ENCODE results near the gene TLK2. TPM values are rescaled to one million over a fixed set of nuclear protein-coding genes. Genes with fewer than 3 reads are reported as not detected.
A peak's percentile ranks its signal among the peaks of the same experiment; 100 is the strongest.
"Not testable (repeated sequence)": the region's sequence is repeated elsewhere in the genome, so short reads cannot be mapped to it uniquely, and the experiment has no call there.

The TLK2 gene
- total and polyA plus RNA-seq, 5 donors from 2014 or later: 6.9 to 89.5 (median 10.6) TPM

- H3K4me1 ChIP-seq (ENCODE audit: control insufficient read depth, insufficient read depth, low read length, poor library complexity, severe bottlenecking): no peaks in the 10 kb centered on the region
- H3K27me3 ChIP-seq (ENCODE audit: control insufficient read depth, insufficient read depth, low read length): no peaks in the 10 kb centered on the region
- no peak overlapping the region for H3K4me3 ChIP-seq (ENCODE audit: low read depth, low read length)
- Mint-ChIP-seq H3K4me3 (no peak overlapping the region), H3K36me3 (peaks cover 25% of the 10 kb centered on the region), H3K9me3 (no peaks in the 10 kb centered on the region), H3K27me3 (no peaks in the 10 kb centered on the region), H3K27ac (no peak overlapping the region), H3K4me1 (peaks cover 0 to 16% (median 2%) of the 10 kb centered on the region in 4 donors)
- no peaks in the 10 kb centered on the region for H3K9me3 ChIP-seq (ENCODE audit: control insufficient read depth in 2 of 2, low read length in 2 of 2)
- no peak for ATAC-seq (ENCODE audit: low read depth in 2 of 2)
- no peak for DNase-seq
- H3K27ac ChIP-seq (ENCODE audit: insufficient read depth, low read length, poor library complexity, severe bottlenecking): no peak overlapping the region
- peaks cover 55% of the 10 kb centered on the region for H3K36me3 ChIP-seq (ENCODE audit: control insufficient read depth, insufficient read depth, low read length)
These were observed 103.1 kb downstream of the TLK2 start for GRCh38 chr17:62581764-62582163.

- Histone ChIP-seq H3K9me3 (ENCODE audit: control insufficient read depth in 2 of 2, low read length in 2 of 2) (no peaks in the 10 kb centered on the region), H3K4me1 (ENCODE audit: control insufficient read depth, insufficient read depth, low read length, poor library complexity, severe bottlenecking) (no peaks in the 10 kb centered on the region), H3K27ac (ENCODE audit: insufficient read depth, low read length, poor library complexity, severe bottlenecking) (no peak overlapping the region), H3K27me3 (ENCODE audit: control insufficient read depth, insufficient read depth, low read length) (no peaks in the 10 kb centered on the region), H3K4me3 (ENCODE audit: low read depth, low read length) (no peak overlapping the region), H3K36me3 (ENCODE audit: control insufficient read depth, insufficient read depth, low read length) (peaks cover 54% of the 10 kb centered on the region)
- Mint-ChIP-seq H3K36me3 (peaks cover 22% of the 10 kb centered on the region), H3K4me3 (no peak overlapping the region), H3K4me1 (peaks cover 0 to 2% (median 0%) of the 10 kb centered on the region in 4 donors), H3K9me3 (peaks cover 0 to 1% (median 0%) of the 10 kb centered on the region in 7 donors), H3K27me3 (no peaks in the 10 kb centered on the region), H3K27ac (peak overlapping the region in 1 of 3 donors; percentile 14)
- no peak for DNase-seq
- ATAC-seq (ENCODE audit: low read depth in 2 of 2): no peak
These were observed 108.9 kb downstream of the TLK2 start for GRCh38 chr17:62587554-62587953.

- ATAC-seq (ENCODE audit: low read depth in 2 of 2) (no peak), DNase-seq (no peak)
- peaks cover 22% of the 10 kb centered on the region for H3K36me3 Mint-ChIP-seq
- H3K27ac Mint-ChIP-seq: peak overlapping the region in 1 of 3 donors; percentile 58
- no peak overlapping the region for H3K4me3 Mint-ChIP-seq
- Histone ChIP-seq H3K27me3 (ENCODE audit: control insufficient read depth, insufficient read depth, low read length) (no peaks in the 10 kb centered on the region), H3K9me3 (ENCODE audit: control insufficient read depth in 2 of 2, low read length in 2 of 2) (no peaks in the 10 kb centered on the region), H3K4me1 (ENCODE audit: control insufficient read depth, insufficient read depth, low read length, poor library complexity, severe bottlenecking) (no peaks in the 10 kb centered on the region), H3K36me3 (ENCODE audit: control insufficient read depth, insufficient read depth, low read length) (peaks cover 55% of the 10 kb centered on the region), H3K27ac (ENCODE audit: insufficient read depth, low read length, poor library complexity, severe bottlenecking) (no peak overlapping the region), H3K4me3 (ENCODE audit: low read depth, low read length) (no peak overlapping the region)
- H3K27me3 Mint-ChIP-seq: no peaks in the 10 kb centered on the region
- H3K4me1 Mint-ChIP-seq: peaks cover 0 to 2% (median 0%) of the 10 kb centered on the region in 4 donors
- H3K9me3 Mint-ChIP-seq: peaks cover 0 to 1% (median 0%) of the 10 kb centered on the region in 7 donors
These were observed 109.5 kb downstream of the TLK2 start for GRCh38 chr17:62588109-62588508.

- H3K9me3 ChIP-seq (ENCODE audit: control insufficient read depth in 2 of 2, low read length in 2 of 2): no peaks in the 10 kb centered on the region
- Mint-ChIP-seq H3K27ac (peak overlapping the region in 1 of 3 donors; percentile 10), H3K36me3 (peaks cover 30% of the 10 kb centered on the region), H3K4me3 (no peak overlapping the region), H3K4me1 (peaks cover 0 to 2% (median 0%) of the 10 kb centered on the region in 4 donors), H3K27me3 (no peaks in the 10 kb centered on the region), H3K9me3 (peaks cover 0 to 4% (median 0%) of the 10 kb centered on the region in 7 donors)
- no peaks in the 10 kb centered on the region for H3K27me3 ChIP-seq (ENCODE audit: control insufficient read depth, insufficient read depth, low read length)
- H3K36me3 ChIP-seq (ENCODE audit: control insufficient read depth, insufficient read depth, low read length): peaks cover 49% of the 10 kb centered on the region
- H3K4me3 ChIP-seq (ENCODE audit: low read depth, low read length): no peak overlapping the region
- no peaks in the 10 kb centered on the region for H3K4me1 ChIP-seq (ENCODE audit: control insufficient read depth, insufficient read depth, low read length, poor library complexity, severe bottlenecking)
- H3K27ac ChIP-seq (ENCODE audit: insufficient read depth, low read length, poor library complexity, severe bottlenecking): no peak overlapping the region
- ATAC-seq (ENCODE audit: low read depth in 2 of 2) (no peak), DNase-seq (no peak)
These were observed 112.7 kb downstream of the TLK2 start for GRCh38 chr17:62591333-62591732.

- peaks cover 35% of the 10 kb centered on the region for H3K36me3 Mint-ChIP-seq
- ATAC-seq (ENCODE audit: low read depth in 2 of 2); H3K4me1 ChIP-seq (ENCODE audit: control insufficient read depth, insufficient read depth, low read length, poor library complexity, severe bottlenecking); H3K9me3 Mint-ChIP-seq; H3K4me3 ChIP-seq (ENCODE audit: low read depth, low read length); DNase-seq; H3K4me3 Mint-ChIP-seq; H3K27ac ChIP-seq (ENCODE audit: insufficient read depth, low read length, poor library complexity, severe bottlenecking); H3K27me3 ChIP-seq (ENCODE audit: control insufficient read depth, insufficient read depth, low read length); H3K27ac Mint-ChIP-seq; H3K9me3 ChIP-seq (ENCODE audit: control insufficient read depth in 2 of 2, low read length in 2 of 2); H3K4me1 Mint-ChIP-seq; H3K27me3 Mint-ChIP-seq: not testable (repeated sequence)
- H3K36me3 ChIP-seq (ENCODE audit: control insufficient read depth, insufficient read depth, low read length): peaks cover 52% of the 10 kb centered on the region
These were observed 113.2 kb downstream of the TLK2 start for GRCh38 chr17:62591822-62592221.

GRCh38 chr17:62592341-62593099 is 113.9 kb downstream of the TLK2 start:
- DNase-seq (no peak), ATAC-seq (ENCODE audit: low read depth in 2 of 2) (no peak)
- peaks cover 52% of the 10 kb centered on the region for H3K36me3 ChIP-seq (ENCODE audit: control insufficient read depth, insufficient read depth, low read length)

GRCh38 chr17:62595484-62595883 is 116.9 kb downstream of the TLK2 start:
- Mint-ChIP-seq H3K36me3 (peaks cover 49% of the 10 kb centered on the region), H3K27me3 (no peaks in the 10 kb centered on the region), H3K27ac (no peak overlapping the region), H3K4me3 (no peak overlapping the region), H3K4me1 (peaks cover 0 to 7% (median 5%) of the 10 kb centered on the region in 4 donors), H3K9me3 (peaks cover 0 to 3% (median 0%) of the 10 kb centered on the region in 7 donors)
- DNase-seq (no peak), ATAC-seq (ENCODE audit: low read depth in 2 of 2) (no peak)
- Histone ChIP-seq H3K9me3 (ENCODE audit: control insufficient read depth in 2 of 2, low read length in 2 of 2) (no peaks in the 10 kb centered on the region), H3K27ac (ENCODE audit: insufficient read depth, low read length, poor library complexity, severe bottlenecking) (no peak overlapping the region), H3K36me3 (ENCODE audit: control insufficient read depth, insufficient read depth, low read length) (peaks cover 58% of the 10 kb centered on the region), H3K27me3 (ENCODE audit: control insufficient read depth, insufficient read depth, low read length) (no peaks in the 10 kb centered on the region), H3K4me3 (ENCODE audit: low read depth, low read length) (no peak overlapping the region), H3K4me1 (ENCODE audit: control insufficient read depth, insufficient read depth, low read length, poor library complexity, severe bottlenecking) (no peaks in the 10 kb centered on the region)

More at GRCh38 chr17:62592341-62593099, 113.9 kb downstream of the TLK2 start:
- no peaks in the 10 kb centered on the region for H3K27me3 ChIP-seq (ENCODE audit: control insufficient read depth, insufficient read depth, low read length)
- H3K36me3 Mint-ChIP-seq: peaks cover 41% of the 10 kb centered on the region
- no peak overlapping the region for H3K4me3 Mint-ChIP-seq
- H3K9me3 ChIP-seq (ENCODE audit: control insufficient read depth in 2 of 2, low read length in 2 of 2): no peaks in the 10 kb centered on the region
- no peaks in the 10 kb centered on the region for H3K27me3 Mint-ChIP-seq
- H3K4me1 ChIP-seq (ENCODE audit: control insufficient read depth, insufficient read depth, low read length, poor library complexity, severe bottlenecking): no peaks in the 10 kb centered on the region
- H3K9me3 Mint-ChIP-seq: peaks cover 0 to 4% (median 0%) of the 10 kb centered on the region in 7 donors
- H3K4me3 ChIP-seq (ENCODE audit: low read depth, low read length): no peak overlapping the region
- no peak overlapping the region for H3K27ac ChIP-seq (ENCODE audit: insufficient read depth, low read length, poor library complexity, severe bottlenecking)
- H3K4me1 Mint-ChIP-seq: peaks cover 0 to 6% (median under 1%) of the 10 kb centered on the region in 4 donors
- H3K27ac Mint-ChIP-seq: no peak overlapping the region

- H3K27me3 Mint-ChIP-seq: no peaks in the 10 kb centered on the region
- H3K27ac Mint-ChIP-seq: no peak overlapping the region
- H3K36me3 Mint-ChIP-seq: peaks cover 60% of the 10 kb centered on the region
- DNase-seq: no peak
- peaks cover 0 to 3% (median 0%) of the 10 kb centered on the region in 7 donors for H3K9me3 Mint-ChIP-seq
- Histone ChIP-seq H3K9me3 (ENCODE audit: control insufficient read depth in 2 of 2, low read length in 2 of 2) (no peaks in the 10 kb centered on the region), H3K4me1 (ENCODE audit: control insufficient read depth, insufficient read depth, low read length, poor library complexity, severe bottlenecking) (no peaks in the 10 kb centered on the region), H3K27ac (ENCODE audit: insufficient read depth, low read length, poor library complexity, severe bottlenecking) (no peak overlapping the region), H3K36me3 (ENCODE audit: control insufficient read depth, insufficient read depth, low read length) (peaks cover 68% of the 10 kb centered on the region), H3K27me3 (ENCODE audit: control insufficient read depth, insufficient read depth, low read length) (no peaks in the 10 kb centered on the region), H3K4me3 (ENCODE audit: low read depth, low read length) (no peak overlapping the region)
- no peak overlapping the region for H3K4me3 Mint-ChIP-seq
- ATAC-seq (ENCODE audit: low read depth in 2 of 2): no peak
- H3K4me1 Mint-ChIP-seq: peaks cover 0 to 16% (median 5%) of the 10 kb centered on the region in 4 donors
These were observed 118.0 kb downstream of the TLK2 start for GRCh38 chr17:62596662-62597061.

Data from CD4-positive, CD25-positive, alpha-beta regulatory T cell (primary cell).